Cardiac muscle cell (in vitro differentiated cells and primary cell): ENCODE measurements around the gene JOSD2. TPM values are rescaled to one million over a fixed set of nuclear protein-coding genes. Genes with fewer than 3 reads are reported as not detected.
A peak's percentile ranks its signal among the peaks of the same experiment; 100 is the strongest.

Experiments
- DNase-seq, 2 donors: peaks; one replicate each; pipeline versions ENCODE4 v3.0.0 to v3.0.0-alpha.2; 2010 to 2017; ENCODE audit warnings: low read depth in 1 of 2, low spot score in 1 of 2
- H3K27ac ChIP-seq: fragments of 200-600 bp; sonication (generic); 2 replicates; pipeline ENCODE4 v1.5.1; 2016
- H3K27me3 ChIP-seq: fragments of 200-600 bp; sonication (generic); 2 replicates; pipeline ENCODE4 v1.6.0; 2016; ENCODE audit warnings: control low read depth
- H3K36me3 ChIP-seq: fragments of 200-600 bp; sonication (generic); 2 replicates; pipeline ENCODE4 v1.5.1; 2016; ENCODE audit warnings: control low read depth
- H3K4me1 ChIP-seq: fragments of 200-600 bp; sonication (generic); 2 replicates; pipeline ENCODE4 v1.8.1; 2017; ENCODE audit warnings: low read depth, mild to moderate bottlenecking, mixed run types
- H3K4me3 ChIP-seq: fragments of 200-600 bp; sonication (generic); 2 replicates; pipeline ENCODE4 v1.5.1; 2016; ENCODE audit warnings: mild to moderate bottlenecking
- H3K9me3 ChIP-seq: fragments of 200-600 bp; sonication (generic); 2 replicates; pipeline ENCODE4 v1.5.1; 2017; ENCODE audit warnings: low read depth, mild to moderate bottlenecking, control low read depth
- CTCF ChIP-seq: IDR thresholded peaks from 2 replicates; pipeline ENCODE4 v1.5.1; 2012; ENCODE audit warnings: low read depth, mild to moderate bottlenecking, low read length
- polyA plus RNA-seq: library from polyadenylated mRNA; unstranded; fragments of >200 nt; fragmentation: Nextera tagmentation; extraction: Ambion mirVana; gene quantifications from 2 replicates; pipeline ENCODE4 v1.2.1, GENCODE V29; 2016
- total RNA-seq: library from RNA; depleted of rRNA; stranded (reverse); fragments of >200 nt; gene quantifications from 2 replicates; pipeline ENCODE4 v1.2.3, GENCODE V29; 2016

JOSD2 gene
- total and polyA plus RNA-seq, 2 experiments from 2014 or later: 21.4 to 44.8 TPM

- H3K4me1 ChIP-seq: peaks cover 17% of the 10 kb centered on the region
- no peak overlapping the region for H3K4me3 ChIP-seq
- no peak overlapping the region for H3K27ac ChIP-seq
- H3K27me3 ChIP-seq: no peaks in the 10 kb centered on the region
- no peak for TF ChIP-seq CTCF
- no peak for DNase-seq
- H3K9me3 ChIP-seq: no peaks in the 10 kb centered on the region
- H3K36me3 ChIP-seq: peaks cover 7% of the 10 kb centered on the region
Measured at GRCh38 chr19:50518091-50519005, 7.4 kb upstream of the JOSD2 start.

GRCh38 chr19:50517704-50518075 is 6.7 kb upstream of the JOSD2 start:
- H3K4me1 ChIP-seq: peaks cover 17% of the 10 kb centered on the region
- H3K36me3 ChIP-seq: peaks cover 7% of the 10 kb centered on the region
- no peak overlapping the region for H3K27ac ChIP-seq
- TF ChIP-seq CTCF: no peak
- H3K4me3 ChIP-seq: no peak overlapping the region
- no peaks in the 10 kb centered on the region for H3K27me3 ChIP-seq
- no peak for DNase-seq
- H3K9me3 ChIP-seq: no peaks in the 10 kb centered on the region

GRCh38 chr19:50516964-50517703 is 6.1 kb upstream of the JOSD2 start:
- Histone ChIP-seq H3K27me3 (no peaks in the 10 kb centered on the region), H3K9me3 (no peaks in the 10 kb centered on the region), H3K4me3 (no peak overlapping the region), H3K36me3 (peaks cover 7% of the 10 kb centered on the region), H3K27ac (no peak overlapping the region), H3K4me1 (peaks cover 17% of the 10 kb centered on the region)
- DNase-seq: no peak
- TF ChIP-seq CTCF: no peak

- no peak for TF ChIP-seq CTCF
- Histone ChIP-seq H3K36me3 (peaks cover 7% of the 10 kb centered on the region), H3K4me1 (peaks cover 17% of the 10 kb centered on the region), H3K27ac (no peak overlapping the region), H3K9me3 (no peaks in the 10 kb centered on the region), H3K27me3 (no peaks in the 10 kb centered on the region), H3K4me3 (no peak overlapping the region)
- DNase-seq: no peak
Measured at GRCh38 chr19:50516456-50516855, 5.5 kb upstream of the JOSD2 start.

- no peaks in the 10 kb centered on the region for H3K27me3 ChIP-seq
- peaks cover 21% of the 10 kb centered on the region for H3K4me1 ChIP-seq
- H3K4me3 ChIP-seq: no peak overlapping the region
- peaks cover 7% of the 10 kb centered on the region for H3K36me3 ChIP-seq
- H3K27ac ChIP-seq: peak overlapping the region; percentile 68
- DNase-seq: no peak
- no peak for TF ChIP-seq CTCF
- H3K9me3 ChIP-seq: no peaks in the 10 kb centered on the region
Measured at GRCh38 chr19:50515168-50515561, 4.2 kb upstream of the JOSD2 start.
